HG03442 (cell line): ENCODE measurements around the gene FOXO4.
"Not testable (repeated sequence)": the region's sequence is repeated elsewhere in the genome, so short reads cannot be mapped to it uniquely, and the experiment has no call there.

ENCODE experiments used
- ATAC-seq: cut with Tn5 transposase; IDR thresholded peaks from one replicate; pipeline ENCODE4 v1.9.1; 2021; ENCODE audit warnings: mild to moderate bottlenecking, moderate library complexity; ENCODE audit not compliant: unreplicated experiment

FOXO4 gene, protein sequence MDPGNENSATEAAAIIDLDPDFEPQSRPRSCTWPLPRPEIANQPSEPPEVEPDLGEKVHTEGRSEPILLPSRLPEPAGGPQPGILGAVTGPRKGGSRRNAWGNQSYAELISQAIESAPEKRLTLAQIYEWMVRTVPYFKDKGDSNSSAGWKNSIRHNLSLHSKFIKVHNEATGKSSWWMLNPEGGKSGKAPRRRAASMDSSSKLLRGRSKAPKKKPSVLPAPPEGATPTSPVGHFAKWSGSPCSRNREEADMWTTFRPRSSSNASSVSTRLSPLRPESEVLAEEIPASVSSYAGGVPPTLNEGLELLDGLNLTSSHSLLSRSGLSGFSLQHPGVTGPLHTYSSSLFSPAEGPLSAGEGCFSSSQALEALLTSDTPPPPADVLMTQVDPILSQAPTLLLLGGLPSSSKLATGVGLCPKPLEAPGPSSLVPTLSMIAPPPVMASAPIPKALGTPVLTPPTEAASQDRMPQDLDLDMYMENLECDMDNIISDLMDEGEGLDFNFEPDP

DNA sequence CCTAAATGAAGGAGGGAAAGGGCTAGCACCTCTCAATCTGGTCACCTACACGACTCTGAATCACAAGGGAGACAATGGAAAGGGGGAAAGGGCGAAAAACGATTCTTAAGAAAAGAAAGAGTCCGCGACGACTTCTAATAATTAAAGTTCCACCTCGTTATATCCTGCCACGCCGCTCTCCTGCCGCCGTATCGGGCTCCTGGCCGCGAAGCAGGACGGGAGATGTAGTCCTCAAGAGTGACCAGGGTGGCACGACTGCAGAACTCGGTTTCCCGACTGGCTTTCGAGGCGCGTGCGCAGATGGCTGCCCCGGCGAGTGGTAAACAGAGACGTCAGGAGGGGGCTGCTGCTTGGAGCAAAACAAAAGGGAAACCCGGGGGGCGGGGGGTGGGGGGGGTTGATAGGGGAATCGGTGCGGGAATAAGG lies at the start of gene FOXO4:
FOXO4 (plus strand) TSS at position 297 of the 426 bp plus-strand sequence. CDS start 678 bp downstream, outside the sequence.
- ATAC-seq = peak; percentile 91

DNA sequence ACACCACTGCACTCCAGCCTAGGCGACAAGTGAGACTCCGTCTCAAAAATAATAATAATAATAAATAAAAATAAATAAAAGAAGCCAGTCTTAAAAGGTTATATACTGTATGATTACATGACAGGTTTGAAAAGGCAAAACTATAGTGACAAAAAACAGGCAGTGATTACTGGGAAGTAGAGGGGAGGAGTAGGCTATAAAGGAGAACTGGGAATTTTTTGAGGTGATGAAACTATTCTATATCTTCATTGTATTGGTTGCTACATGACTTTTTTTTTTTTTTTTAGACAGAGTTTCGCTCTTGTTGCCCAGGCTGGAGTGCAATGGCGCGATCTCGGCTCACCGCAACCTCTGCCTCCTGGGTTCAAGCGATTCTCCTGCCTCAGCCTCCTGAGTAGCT lies 47.8 kb upstream of the FOXO4 start:
- ATAC-seq = not testable (repeated sequence)

DNA sequence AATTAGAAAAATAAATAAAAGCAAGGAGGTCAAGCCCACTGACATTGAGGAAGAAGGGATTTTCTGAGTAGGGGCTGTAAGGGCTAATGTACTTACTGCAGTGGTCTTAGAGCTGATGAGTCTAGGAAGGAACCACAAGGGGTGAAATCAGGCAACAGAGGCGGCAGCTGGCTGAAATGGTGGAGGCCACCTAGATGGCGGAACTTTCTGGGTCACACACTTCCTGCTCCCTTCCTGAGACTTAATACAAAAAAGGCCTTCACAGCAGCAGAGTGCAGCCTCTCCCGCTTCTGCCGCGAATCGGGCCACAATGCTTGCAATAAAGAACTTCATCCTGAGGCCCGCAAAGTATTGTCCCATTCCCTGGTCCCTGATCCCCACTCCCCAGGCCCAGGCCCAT lies 42.9 kb upstream of the FOXO4 start:
- no peak for ATAC-seq

DNA sequence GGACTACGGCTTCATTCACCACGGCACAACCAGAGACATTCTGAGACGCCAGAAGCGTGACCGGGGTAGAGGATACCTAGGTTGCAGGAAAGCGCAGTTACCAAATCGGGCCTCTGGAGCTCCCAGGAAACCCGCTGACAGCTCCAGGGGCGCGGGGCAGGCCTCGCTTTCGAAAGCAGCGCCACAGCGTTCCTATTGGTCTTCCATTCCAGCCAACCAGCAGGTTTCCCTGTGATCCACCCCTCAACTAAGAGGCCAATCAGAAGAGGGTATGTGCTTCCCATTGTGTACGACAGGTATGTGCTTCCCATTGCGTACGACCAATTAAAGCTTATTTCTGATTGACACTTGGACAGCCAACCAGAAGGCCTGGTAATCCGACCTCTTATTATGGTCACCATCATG lies 42.4 kb upstream of the FOXO4 start:
- ATAC-seq = peak; percentile 55

DNA sequence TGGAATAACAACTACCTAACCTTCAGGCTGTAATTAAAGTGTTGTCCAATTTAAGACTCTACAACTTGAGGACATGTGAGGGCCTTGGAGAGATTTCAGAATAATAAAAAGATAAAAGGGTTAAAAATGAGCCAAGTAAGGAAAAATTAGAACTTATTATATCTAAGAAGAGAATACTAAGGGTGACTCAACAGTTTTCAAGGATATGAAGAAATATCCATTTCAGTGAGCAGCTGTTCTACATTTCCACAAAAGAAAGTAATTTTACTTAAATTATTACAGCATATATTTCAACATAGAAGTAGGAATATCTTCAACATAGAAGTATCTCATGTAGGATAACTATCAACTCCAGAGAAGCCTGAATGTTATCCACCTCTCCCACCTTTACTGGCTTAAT lies 38.8 kb upstream of the FOXO4 start:
- no peak for ATAC-seq

DNA sequence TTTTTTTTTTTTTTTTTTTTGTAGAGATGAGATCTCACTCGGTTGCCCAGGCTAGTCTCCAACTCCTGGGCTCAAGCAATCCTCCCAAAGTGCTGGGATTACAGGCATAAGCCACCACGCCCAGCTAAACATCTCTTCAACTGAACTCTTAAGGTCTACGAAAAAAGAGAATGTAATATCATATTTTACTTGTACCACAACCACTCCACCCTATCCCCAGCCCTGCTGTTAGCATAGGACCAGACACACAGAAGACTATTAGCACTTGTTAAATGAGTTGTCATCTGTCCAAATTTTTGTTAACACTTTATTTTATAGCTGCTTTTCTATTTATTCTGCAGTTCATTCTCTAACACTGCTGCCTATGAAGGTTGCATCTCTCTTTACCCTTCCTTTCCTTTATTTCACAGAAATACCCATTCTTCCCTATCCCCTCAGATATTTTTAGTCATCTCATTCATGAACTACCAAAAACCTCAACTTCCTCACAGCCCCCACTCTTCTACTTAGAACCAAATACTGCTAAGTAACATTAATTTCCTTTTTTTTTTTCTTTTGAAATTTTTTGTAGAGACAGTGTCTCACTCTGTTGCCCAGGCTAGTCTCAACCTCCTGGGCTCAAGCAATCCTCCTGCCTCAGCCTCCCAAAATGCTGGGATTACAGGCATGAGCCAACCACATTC lies 37.7 kb upstream of the FOXO4 start:
- no peak for ATAC-seq

DNA sequence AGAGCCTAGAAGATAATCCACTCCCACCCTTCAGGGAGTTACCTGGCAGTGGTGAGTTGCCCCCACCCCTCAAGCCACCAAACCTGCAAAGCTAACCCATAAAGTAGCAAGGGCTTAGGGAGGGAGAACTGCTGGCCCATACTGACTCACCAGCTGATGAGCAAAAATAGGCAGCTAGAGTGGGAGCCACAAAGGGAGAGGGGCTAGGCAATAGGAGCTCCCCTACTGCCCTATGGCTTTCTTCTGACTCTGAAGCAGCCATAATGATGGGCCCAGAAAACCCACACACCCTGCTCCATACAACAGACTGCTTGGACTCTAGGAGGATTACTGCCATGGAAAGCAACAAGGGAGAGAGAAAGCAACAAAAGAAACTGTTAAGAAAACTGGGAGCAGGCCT lies 35.5 kb upstream of the FOXO4 start:
- ATAC-seq = no peak

DNA sequence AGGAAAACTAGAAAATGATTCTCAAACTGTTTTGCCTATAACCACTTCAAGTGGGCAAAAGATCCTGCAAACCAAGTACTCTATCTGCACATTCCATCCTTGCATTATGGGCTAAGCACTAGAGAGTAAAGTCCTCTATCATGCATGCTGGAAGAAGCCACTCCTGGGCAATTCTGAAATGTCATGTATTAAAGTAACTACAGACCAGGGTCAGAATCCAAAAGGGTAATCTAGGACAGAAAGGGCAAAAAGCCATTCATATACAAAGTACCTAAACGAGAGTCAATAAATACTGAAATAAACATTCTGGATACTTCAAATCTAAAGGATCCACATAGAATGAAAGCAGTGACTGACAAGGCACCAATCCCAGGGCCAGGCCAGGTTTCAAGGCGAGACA lies 28.6 kb upstream of the FOXO4 start:
- no peak for ATAC-seq

DNA sequence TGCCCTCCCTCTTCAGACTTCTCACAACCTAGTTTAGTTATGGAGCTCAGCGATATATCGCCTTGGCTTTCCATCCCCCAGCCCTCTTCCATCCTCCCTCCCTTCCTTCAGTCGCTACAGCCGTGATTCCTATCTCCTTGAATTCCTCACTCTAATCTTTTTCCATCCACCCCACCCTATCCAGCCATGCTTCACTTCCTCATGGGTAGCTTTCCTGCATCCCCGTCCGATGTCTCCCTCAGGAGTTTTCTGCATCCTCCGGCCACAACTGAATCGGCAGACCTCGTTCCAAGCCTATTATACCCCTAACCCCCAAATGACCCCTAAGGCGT lies 28.0 kb upstream of the FOXO4 start:
- peak; percentile 1 for ATAC-seq

DNA sequence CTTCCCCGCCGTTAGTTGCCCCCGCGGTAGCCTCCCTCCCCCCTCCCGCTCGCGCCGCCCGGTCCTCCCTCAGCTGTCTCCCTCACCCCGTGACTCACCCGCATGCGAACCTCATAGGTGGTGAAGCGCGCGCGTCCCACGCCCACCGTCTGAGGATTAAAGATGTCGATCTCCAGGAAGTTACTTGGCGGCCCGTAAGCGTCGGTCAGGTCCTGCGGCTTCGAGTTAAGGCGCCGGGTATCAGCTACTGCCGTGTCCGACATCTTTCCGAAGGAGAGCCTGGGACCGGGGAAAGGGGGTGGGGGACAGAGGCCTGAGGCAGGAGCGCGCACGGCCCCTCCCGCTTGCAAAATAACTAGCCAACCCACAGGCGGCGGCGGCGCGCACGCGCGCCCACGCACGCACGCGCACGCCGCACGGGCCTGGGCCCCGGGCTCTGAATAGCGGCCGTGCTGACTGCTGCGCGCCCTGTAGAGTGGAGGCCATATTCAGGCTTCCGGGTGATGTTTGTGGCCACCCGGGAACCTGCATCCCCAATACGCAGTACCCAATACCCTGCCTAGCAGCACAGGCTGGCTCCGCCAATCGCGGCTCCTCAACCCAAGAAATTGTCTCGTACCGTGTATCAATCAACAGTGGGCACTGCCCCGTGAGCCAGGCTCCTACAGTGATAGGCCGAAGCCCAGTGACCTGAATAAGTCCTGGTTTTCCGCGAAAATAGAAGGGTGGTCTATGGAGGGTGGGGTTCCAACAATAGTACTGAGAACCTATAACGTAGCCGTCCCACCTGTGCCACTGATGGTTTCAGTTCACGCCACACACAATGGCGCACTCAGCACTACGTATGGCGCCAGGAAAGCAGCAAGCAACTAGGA lies 27.4 kb upstream of the FOXO4 start, which contains the start of gene SNX12:
SNX12 (minus strand) TSS at position 291 of the 875 bp plus-strand sequence; CDS start at position 263, 28 bp downstream.
- peak; percentile 96 for ATAC-seq

DNA sequence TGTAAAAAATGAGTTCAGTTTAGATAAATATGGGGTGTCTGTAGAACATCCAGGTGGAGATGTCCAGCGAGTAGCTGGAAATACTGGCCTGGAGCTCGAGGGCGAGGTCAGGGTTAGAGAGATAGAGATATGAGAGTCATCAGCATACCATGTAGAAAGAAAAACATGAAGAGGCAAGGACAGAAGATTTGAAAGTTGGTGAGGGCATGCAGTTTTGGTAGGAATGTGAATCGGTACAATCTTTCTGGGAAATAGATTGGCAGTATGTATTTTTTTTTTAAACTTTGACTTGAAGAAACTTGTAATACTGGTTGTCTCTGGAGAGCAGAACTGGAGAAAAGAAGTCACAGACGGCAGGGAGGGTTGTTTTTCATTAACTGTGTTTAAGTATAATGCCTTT lies 25.1 kb upstream of the FOXO4 start:
- ATAC-seq = no peak

DNA sequence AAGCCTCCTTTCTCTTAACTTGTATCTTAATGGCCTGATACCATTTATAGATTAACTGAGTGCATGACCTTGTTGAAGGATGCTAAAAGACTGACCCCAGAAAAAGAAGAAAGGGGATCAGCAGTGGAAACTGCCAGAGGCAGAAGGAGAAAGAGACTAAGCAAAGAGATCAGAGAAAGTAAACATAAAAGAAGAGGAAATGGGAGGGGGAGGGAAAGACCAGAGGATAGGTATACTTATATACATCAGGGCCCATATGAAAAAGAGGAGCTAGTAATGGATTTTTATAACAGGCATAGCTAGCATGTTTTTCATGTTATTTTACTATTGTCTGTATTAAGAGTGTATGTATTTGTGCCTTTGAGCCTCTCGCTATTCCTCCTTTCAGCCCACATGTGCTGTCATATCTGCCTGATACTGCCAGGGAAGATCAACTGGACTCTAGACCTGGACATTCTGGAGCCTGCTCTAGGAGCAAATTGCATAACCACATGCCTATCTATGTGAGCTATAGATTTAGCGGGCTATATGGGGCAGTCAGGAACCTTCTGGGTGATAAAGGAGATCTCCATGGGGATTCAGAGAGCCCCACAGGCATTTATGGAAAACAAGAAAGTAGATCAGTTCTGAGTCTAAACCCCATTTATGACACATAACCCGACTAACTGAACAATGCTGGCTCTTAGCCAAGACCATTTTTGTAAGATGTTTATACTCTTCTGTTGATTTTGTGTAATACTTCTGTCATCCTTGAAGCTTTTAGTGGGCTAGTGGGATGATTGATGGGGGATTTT lies 14.1 kb upstream of the FOXO4 start:
- ATAC-seq = no peak

DNA sequence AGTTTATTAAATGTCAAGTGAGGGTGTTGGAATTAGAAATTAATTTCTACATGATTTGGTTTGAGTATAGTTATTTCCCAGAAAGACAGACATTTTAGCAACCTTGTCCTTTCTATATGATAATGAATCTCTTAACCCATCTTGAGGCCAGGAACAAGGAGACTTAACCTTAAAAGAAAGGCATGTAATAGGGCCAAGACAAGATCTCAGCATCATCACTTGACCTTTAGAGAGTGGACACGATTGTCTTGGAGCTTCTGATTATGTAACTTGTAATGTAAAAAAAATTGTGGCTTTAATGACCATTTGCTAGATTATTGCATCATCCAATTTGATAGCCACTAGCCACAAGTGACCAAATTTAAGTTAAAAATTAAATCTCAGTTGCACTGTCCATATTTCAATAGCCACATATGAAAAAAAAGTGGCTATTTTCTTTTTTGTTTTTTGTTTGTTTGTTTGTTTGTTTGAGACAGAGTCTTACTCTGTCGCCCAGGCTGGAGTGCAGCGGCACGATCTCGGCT lies 13.5 kb upstream of the FOXO4 start:
- no peak for ATAC-seq

DNA sequence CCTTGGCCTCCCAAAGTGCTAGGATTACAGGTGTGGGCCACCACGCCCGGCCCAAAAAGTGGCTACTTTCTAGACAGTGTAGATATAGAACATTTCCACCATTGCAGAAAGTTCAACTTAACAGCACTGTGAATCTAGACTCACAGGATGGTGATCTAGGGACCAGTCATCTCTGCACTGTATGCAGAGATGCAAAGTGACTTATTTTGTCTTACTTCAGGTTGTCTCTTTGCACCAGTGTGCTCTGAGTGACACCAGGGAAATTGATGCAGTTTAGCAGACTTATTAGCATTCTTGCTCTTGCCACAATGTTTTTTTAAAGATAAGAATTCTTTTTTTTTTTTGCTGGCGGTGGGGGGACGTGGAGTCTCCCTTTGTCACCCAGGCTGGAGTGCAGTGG lies 12.8 kb upstream of the FOXO4 start:
- no peak for ATAC-seq

DNA sequence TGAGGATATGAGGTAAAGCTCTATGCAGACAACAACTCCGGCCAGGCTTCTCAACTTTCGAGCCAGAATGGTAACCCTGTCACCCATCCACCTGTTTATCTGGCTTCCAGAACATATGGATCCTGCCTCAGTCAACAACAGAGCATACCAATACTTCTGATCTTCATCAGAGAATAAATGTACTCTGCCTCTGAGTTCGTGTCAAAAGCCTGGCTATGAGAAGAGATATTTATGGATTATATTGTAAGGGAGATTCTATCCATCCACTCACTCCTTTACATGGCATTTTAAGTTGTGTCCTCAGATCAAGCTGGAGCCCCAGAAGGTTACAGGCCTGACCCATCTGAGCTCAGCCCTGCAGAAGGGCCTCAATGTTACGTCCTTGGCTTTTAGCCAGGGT lies 9.8 kb upstream of the FOXO4 start:
- ATAC-seq = no peak

DNA sequence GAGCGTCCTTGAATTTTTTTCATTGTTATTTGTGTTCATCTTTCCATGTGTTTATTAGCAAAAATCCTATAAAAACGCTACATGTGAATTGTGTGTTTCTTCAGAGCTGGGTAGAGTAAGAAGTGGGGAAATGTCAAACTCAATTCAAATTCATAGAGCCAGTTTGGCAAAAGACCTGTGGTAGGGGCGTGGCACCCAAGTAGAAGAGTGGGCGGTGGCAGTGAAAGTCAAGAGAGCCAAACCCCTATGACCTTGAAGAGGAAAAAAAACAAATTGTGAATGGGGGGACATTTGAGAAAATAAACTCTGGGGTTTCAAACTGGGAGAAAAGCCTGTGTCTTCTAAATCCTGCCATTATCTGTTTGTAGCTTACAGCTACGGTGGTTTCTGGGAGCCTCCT lies 4.4 kb upstream of the FOXO4 start:
- no peak for ATAC-seq

DNA sequence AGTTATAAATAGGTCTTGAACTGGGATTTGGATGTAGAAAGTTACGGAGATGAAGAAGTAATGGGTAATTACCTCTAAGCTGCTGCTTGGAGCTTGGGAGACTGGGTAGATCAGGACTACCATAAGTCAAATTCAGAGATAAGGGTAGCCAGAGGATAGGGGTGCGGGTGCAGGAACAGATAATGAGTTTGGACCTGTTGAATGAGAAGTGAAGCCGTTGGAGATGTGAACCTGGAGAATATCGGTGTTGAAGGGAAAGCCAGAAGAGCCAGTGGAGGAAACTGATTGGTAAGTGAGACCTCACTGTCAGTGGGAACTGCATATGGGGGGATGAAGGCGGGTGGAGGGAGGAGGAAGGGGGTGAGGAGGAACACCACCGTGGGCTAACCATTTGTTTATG lies 618 bp upstream of the FOXO4 start:
- ATAC-seq = no peak

DNA sequence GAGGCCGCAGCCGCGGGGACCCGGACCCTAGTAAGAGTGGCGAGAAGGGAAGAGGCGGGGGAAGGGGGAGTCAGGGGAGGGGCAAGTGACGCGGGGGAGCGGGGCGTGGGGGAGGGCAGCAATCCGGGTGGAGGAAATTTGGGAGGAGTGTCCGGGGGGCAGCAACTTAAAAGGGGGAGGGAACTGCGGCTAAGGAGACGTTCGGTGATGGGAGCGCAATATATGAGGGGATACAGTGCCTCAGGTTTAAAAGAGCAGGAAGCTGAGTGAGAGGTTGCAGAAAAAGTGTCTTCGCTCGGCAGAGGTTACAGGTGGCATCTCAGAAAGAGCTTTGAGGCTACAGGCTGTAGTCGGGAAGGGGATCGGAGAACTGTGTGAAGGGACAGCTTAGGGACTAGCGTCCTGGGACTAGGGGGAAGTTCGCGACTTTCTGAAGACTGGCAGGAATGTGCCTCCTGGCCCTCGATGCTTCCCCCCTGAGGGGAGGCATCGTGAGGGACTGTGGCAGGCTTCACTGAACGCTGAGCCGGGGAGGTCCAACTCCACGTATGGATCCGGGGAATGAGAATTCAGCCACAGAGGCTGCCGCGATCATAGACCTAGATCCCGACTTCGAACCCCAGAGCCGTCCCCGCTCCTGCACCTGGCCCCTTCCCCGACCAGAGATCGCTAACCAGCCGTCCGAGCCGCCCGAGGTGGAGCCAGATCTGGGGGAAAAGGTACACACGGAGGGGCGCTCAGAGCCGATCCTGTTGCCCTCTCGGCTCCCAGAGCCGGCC lies 519 bp downstream of the FOXO4 start:
- no peak for ATAC-seq

DNA sequence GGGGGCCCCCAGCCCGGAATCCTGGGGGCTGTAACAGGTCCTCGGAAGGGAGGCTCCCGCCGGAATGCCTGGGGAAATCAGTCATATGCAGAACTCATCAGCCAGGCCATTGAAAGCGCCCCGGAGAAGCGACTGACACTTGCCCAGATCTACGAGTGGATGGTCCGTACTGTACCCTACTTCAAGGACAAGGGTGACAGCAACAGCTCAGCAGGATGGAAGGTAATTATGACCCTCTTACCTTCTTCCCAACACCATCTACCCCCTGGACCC lies 1.0 kb downstream of the FOXO4 start:
- no peak for ATAC-seq

DNA sequence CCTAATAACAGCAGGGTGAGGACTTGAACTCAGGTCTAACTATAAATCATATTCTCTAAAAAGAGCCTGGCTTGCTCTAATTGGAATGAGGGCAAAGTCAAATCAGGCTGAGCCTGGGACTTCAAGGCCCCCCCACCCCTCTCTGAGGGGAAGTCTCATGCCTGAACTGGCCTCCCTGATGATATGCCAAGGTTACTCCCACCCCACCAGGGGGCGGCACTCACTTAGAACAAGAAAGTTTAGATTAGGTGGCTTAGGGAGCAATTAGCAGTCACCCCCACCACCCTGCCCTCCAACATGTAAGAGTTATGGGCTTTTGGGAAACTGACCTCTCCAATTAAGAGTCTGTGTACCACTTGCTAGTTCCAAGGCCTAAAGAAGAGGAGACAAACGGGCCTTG lies 2.7 kb downstream of the FOXO4 start:
- ATAC-seq = no peak
